GM15510 (cell line): ENCODE results near the gene SPEF2.

ENCODE experiments used
- POLR2A ChIP-seq: IDR thresholded peaks from 3 replicates; pipeline ENCODE4 v1.6.1; 2011; ENCODE audit warnings: borderline replicate concordance; ENCODE audit not compliant: insufficient read length; ENCODE audit errors: extremely low read depth

Gene SPEF2

DNA sequence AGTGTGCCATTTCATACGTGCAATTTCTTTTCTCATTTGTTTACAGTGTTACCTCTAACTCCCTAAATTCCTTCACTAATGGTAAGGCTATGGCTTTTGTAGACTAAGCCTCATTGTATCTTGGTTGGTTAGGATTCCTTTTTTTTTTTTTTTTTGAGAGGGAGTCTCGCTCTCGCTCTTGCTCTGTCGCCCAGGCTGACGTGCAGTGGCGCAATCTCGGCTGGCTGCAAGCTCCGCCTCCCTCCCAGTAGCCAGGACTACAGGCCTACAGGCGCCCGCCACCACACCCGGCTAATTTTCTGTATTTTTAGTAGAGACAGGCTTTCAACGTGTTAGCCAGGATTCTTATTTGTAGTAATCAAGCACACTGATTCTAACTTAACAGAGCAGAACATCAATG lies 57.7 kb downstream of the SPEF2 start:
- no peak for TF ChIP-seq POLR2A

DNA sequence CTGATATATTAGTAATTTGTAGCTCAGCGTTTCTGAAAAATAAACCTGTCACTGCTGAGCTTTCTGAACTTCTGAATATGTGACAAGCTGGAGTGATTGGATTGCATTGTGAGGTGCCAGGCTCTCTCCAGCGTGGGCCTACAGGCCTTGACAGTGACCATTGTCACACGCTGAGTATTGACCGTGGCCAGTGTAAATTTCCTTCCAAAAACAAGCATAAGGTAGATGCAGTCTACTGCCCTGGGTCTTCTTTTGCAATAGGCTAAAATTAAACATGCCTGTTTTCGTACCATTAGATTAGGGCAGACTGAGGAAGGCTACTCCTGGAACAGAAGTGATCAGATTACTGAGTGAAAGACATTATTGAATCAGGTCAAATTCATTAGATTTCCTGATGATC lies 60.2 kb downstream of the SPEF2 start:
- no peak for TF ChIP-seq POLR2A

DNA sequence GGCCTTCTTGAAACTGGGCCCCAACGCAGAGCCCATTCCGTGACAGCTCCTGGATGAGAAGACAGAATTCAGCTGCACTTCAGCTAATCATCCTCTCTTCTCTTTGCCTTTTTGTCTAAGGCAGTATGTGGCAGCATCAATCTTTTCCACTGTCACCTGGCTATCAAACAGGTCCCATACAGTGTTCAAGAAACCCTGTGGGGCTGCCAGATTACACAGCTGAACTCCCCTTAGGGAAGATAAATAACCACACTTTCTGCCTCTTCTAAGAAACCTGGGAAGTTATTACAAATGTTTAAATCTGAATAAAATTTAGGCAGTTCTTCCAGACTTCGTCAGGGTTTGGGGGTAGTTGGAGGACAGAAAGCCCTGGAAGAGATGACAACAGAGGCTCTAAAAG lies 61.0 kb downstream of the SPEF2 start:
- no peak for TF ChIP-seq POLR2A

DNA sequence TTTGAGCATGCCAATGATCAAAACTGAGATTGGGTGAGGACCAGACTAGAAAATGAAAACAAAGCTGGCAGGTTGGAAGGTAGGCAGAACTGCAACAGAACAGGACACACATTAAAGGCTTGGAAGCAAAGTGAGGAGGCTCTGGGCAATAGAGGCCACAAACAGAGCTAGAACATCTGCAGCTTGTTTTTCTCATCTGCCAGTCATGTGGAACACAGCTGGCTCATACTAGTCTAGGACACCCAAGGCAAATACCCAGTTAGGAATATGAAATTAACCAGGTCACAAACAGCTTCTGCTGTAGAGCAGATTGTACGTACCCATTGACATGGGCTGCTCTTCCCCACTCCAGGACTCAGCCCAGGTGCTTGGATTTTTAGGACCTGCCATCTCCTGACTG lies 61.7 kb downstream of the SPEF2 start:
- TF ChIP-seq POLR2A: no peak

DNA sequence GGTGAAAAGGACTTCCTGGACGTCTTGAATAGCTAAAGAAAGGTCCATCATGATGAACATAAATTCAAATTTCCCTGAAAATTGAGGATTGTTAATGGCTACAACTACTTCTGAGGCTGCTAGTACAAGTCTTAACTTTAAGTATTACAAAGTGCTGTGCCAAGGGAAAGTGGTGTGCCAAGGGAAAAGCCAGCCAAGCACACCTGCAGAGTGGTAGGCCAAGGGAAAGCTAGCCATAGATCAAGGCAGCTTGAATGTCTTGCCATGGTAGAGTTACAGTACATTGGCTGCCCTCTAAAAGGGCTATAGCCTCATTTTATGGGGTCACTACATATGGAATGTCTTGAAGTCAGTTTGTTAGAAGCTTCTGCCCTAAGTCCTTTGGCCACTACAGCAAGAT lies 64.2 kb downstream of the SPEF2 start:
- no peak for TF ChIP-seq POLR2A

DNA sequence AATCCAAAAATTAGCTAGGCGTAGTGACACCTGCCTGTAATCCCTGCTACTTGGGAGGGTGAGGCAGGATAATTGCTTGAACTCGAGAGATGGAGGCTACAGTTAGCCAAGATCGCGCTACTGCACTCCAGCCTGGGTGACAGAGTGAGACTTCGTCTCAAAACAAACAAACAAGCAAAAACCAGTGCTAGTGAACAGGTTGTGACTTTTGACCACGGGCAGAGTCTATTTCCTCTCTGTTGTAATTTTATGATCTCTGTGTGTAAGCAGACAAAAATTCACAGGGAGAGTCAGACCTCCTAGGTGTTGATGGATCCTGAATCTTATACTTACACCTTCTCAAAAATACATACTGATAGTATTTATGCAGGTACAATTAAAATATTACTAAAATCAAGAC lies 65.8 kb downstream of the SPEF2 start:
- no peak for TF ChIP-seq POLR2A

DNA sequence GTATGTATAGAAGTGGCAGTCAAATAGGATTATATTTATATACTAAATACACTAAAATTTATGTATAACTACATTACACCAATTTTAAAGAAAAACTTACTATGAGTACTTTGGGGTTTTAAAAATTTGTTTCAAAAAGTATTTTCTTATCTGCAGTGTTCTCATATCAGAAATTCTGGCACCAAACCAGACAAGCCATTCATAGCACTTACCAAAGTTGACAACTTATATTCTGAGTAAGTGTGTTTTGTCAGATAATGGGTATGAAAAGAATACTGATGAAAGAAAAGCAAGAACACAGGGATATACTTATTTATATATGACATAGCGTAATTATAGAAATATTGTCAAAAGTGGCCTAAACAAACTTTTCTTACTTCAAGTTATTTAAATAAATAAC lies 67.5 kb downstream of the SPEF2 start:
- TF ChIP-seq POLR2A: no peak

DNA sequence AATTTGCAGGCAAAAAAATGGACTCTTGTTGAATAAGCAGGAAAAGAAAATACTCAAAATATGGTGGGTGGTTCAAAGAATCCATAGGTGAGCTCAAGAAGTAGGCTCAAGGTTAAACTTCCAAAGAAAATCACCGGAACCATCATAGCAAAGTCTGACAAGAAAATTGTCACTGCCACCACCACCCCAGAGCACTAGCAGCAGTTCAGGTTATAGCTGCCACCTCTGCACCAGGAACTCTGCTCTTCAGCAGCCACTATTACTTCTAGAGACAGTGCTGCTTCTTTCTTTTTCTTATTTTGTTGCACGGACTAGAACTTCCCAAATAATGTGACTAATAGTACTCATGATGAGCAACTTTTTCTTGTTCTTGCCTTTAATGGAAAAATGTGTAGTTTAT lies 70.3 kb downstream of the SPEF2 start:
- no peak for TF ChIP-seq POLR2A

DNA sequence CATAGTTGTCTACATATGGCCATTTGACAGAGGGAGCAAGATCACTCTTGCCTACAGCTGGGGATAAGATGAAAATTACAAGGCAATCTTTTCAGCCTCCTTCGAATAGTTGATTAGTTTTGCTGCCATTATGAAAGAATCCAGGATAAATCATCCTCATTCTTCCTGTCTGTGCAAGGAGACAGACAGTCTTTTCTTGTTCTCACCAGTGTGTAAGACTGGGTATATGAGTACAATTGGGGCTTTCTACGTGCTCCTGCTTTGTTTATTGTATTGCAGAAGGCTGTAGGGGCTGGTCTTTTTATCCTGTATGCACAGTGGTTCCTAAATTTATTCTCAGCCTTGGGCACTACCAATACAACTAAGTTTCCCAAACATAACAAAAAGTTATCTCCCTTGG lies 76.8 kb downstream of the SPEF2 start:
- TF ChIP-seq POLR2A: no peak

DNA sequence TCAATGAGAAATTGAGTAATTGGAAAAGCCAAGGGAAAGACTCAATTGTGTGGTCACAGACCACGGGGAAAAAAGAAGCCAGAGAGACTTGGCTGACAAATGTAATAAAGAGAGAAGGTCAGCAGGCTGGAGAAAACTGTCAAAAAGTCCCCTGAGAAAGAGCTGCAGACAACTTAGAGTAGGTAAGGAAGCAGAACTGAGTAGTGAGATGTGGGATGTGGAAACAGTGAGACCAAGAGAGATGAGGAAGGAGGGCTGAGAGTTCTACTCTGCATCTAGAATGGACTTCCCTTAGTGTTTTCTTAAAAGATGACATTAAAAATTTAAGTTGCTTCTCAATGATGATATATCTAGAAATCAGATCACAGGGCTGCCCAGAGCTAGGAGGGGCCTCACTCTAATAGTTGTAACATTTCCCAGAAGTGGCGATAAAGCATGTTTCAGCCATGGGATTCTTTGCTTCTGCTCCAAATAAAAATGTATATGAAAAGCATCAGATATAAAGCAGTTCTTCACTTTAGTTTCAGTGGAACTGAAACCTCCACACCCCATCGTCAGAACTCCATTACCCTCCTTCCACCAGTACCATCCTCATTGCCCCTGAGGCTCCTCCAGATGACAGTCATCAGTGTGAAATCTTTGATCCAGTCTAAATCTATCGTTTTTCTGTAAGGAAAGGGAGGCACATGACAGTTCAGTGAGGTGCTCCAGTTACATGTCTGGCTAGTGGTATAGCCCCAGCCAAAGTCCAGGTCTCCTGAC lies 80.6 kb downstream of the SPEF2 start:
- no peak for TF ChIP-seq POLR2A

DNA sequence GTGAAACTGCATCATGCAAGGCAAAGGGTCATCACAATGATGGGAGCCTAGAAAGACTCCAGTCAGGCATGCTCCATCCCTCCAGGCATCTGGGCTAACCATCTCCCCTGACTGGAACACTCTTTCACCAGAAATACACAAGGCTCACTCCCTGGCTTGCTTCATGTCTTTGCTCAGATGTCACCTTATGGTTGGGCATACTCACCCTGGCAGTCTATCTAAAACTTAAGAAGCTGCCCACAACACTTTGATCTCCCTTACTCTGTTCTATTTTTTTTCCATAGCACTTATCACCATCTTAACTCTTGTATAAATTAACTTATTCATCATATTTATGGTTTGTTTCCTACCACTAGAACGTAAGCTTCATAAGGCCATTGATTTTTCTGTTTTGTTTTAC lies 90.0 kb downstream of the SPEF2 start:
- TF ChIP-seq POLR2A: no peak

DNA sequence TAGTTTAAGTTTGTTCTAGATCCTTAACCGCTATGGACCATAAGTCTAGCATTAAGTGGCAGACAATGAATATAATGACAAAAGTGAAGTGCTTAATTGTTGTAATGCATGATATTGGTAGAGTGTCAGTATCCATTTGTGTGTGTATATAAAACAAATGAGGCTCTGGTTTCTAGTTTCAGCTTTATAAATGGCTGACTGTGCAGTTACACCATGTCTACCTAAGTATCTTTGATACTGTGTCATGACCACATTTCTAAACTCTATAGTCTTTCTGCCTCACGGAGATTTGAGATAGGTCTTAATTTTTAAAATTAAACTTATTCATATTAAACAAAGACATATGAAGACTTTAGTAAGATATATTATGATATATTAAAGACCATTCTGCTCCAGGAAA lies 92.0 kb downstream of the SPEF2 start:
- TF ChIP-seq POLR2A: no peak

DNA sequence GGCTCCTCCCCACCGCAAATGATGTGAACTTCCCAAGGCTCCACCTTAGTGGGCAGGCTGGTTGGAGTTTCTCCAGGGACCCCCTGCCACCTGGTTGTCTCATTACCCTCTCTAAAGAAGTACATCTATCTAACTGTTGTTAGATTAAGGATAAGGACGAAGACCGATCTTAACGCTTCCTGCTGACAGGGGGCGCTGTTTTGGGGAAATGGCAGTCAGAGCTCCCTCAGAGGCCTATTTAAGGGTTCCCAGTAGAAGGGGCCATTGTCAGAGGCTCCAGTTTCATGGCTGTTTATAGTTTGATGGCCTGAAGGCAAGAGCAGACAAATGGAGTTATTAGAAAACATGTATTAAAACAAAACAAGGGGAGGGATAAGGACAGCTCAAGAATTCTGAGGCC lies 100.1 kb downstream of the SPEF2 start:
- TF ChIP-seq POLR2A: no peak

DNA sequence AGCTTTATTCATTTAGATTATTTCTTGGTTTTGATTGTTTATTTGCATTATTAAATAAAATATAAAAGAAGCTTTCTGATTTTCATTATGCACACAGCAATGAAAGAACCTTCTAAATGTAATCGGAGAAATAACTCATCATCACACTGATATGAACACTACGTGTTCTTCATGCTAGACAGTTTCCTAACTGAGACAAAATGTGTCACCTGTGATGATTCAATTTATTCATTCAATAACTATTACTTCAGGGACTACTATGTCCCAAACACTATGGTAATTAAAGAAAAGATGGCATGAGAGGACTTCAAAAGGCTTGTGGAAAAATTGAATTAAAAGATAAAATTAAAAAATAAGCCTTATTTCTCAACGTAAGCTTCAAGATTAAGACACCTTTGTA lies 118.1 kb downstream of the SPEF2 start:
- no peak for TF ChIP-seq POLR2A

DNA sequence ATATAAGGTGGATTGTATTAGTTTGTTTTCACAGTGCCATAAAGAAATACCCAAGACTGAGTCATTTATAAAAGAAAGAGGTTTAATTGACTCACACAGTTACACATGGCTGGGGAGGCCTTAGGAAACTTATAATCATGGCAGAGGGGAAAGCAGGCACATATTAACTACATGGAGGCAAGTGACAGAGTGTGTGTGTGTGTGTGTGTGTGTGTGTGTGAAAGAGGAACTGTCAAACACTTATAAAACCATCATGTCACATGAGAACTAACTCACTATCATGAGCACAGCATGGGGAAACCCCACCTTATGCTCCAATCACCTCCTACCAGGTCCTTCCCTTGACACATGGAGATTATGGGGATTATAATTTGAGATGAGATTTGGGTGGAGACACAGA lies 118.6 kb downstream of the SPEF2 start:
- no peak for TF ChIP-seq POLR2A

DNA sequence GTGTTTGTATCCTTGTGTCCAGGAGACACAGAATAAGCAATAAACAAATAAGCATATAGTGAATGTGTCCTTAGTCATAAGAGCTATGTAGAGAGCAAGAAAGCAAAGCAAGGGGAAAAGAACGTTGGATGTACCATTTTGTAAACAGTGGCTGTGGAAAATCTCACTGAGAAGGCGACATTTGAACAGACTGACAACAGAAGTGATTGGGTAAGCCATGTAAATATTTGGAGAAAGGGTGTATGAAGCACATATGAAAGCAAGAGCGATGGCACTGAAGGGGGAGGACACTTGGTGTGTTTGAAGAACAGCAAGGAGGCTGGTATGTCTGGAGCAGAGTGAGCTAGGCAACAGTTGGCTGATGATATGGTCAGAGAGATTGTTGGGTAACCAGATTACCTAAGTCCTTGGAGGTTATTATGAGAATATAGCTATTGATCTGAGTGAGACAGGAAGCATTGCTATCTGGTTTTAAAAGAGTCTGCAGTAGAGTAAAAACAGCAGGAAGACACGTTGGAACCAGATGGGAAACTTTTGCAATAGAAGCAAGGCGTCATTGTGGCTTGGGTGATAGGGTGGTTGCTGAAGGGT lies 123.6 kb downstream of the SPEF2 start:
- TF ChIP-seq POLR2A: no peak
